ENCODE results near the gene SLC7A8.
A peak's percentile ranks its signal among the peaks of the same experiment; 100 is the strongest.

Gene SLC7A8

DNA sequence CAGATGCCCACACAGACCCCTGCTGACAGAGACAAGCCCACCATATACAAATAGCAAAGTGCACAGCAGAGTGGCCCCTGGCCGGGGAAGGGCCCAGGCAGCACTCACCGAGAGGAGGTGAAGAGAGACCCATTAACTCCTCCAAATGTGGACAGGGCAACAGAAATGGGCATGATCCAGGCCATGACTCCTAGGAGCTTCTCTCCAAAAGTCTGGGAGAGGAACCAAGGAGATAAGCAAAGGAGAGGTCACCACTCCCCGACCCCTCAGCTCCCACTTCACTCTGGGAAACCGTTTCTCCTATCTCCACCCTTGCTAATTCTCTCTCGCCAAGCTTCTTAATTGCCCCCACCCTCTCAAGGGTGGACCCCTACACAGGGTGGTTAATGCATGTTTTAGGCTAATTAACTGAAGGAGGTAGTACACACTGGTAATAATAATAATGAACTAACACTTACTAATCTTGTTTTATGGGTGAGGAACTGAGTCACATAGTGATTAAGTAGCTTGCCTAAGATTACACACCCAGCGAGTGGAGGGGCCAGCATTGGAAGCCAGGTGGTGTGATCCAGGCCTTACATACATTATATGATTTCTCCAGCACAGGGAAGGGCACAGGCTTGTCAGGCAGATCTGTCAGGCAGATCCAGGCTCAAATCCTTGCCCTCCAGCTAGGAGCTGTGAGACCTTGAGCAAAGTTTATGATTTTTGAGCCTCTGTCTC, 45.5 kb downstream of the SLC7A8 start:
- no peak for DNase-seq
- H3K27me3 Mint-ChIP-seq (ENCODE audit: low read depth, poor library complexity): no peaks in the 10 kb centered on the region
- H3K27ac Mint-ChIP-seq: no peak overlapping the region
- peaks cover 44% of the 10 kb centered on the region for H3K36me3 Mint-ChIP-seq (ENCODE audit: low read depth)
- H3K4me1 Mint-ChIP-seq: peaks cover 21% of the 10 kb centered on the region
- TF ChIP-seq, protein P1, sequence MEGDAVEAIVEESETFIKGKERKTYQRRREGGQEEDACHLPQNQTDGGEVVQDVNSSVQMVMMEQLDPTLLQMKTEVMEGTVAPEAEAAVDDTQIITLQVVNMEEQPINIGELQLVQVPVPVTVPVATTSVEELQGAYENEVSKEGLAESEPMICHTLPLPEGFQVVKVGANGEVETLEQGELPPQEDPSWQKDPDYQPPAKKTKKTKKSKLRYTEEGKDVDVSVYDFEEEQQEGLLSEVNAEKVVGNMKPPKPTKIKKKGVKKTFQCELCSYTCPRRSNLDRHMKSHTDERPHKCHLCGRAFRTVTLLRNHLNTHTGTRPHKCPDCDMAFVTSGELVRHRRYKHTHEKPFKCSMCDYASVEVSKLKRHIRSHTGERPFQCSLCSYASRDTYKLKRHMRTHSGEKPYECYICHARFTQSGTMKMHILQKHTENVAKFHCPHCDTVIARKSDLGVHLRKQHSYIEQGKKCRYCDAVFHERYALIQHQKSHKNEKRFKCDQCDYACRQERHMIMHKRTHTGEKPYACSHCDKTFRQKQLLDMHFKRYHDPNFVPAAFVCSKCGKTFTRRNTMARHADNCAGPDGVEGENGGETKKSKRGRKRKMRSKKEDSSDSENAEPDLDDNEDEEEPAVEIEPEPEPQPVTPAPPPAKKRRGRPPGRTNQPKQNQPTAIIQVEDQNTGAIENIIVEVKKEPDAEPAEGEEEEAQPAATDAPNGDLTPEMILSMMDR (IDR thresholded peaks at IDR 0.05): no peak
- no peaks in the 10 kb centered on the region for H3K9me3 Mint-ChIP-seq
- H3K4me3 Mint-ChIP-seq: no peak overlapping the region

DNA sequence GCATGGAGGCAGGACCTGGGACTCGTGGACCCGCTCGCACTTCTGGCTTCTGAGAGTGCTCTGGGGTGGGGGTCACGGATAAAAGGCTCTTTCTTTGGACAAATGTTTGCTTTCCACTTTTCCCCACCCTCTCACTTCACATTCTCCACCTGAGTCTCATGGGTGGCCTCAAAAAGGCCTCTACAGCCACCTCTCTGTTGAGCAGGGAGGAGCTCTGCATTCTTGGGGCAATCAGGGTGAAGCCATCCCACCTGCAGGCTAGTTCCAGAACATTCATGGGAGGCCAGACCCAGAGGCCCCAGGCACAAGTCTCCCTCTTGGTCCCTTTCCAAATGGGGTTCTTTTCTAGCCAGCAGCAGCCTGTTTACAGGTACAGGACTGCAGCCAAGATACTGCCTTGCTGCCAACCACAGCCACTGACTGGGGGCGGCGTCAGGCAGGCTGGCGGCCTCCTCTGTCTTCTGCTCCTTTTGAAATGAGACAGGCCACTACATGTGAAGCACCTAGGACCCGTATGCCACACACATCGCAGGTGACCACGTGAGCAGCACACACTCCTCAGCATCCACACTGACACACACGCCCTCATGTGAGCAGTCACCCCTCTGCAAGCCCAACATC, 46.2 kb downstream of the SLC7A8 start:
- no peak for DNase-seq
- Mint-ChIP-seq H3K27ac (peak overlapping the region; percentile 54), H3K4me3 (no peak overlapping the region), H3K4me1 (peaks cover 21% of the 10 kb centered on the region), H3K9me3 (no peaks in the 10 kb centered on the region), H3K27me3 (ENCODE audit: low read depth, poor library complexity) (no peaks in the 10 kb centered on the region), H3K36me3 (ENCODE audit: low read depth) (peaks cover 41% of the 10 kb centered on the region)
- TF ChIP-seq, protein P1 (IDR thresholded peaks at IDR 0.05): no peak

DNA sequence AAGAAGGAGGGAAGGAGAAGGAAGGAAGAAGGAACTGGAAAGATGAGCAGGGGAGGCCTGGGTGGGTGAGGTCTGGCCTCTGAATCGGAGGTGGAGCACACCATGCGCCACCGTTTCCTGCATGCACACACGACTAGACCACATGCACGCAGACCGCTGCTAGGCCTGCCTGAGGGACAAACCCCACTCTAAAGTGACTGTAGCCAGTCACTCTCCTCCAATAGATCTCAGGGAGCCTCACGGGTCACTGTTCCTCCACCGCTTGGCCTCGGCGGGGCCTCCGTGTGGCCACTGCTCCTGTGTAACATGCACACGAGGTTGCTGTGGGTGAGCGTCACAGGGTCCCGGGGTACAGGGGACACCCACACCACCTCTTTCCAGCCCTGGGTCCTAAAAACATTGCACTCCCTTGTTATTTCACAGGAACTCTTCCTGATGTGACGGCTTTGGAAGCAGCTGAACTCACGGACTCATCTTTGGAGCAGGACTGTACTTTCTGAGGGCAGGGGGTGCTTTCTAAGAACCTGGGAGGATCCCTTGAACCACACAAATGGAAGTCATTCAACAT, 46.8 kb downstream of the SLC7A8 start:
- Mint-ChIP-seq H3K27ac (peak overlapping the region; percentile 13), H3K9me3 (no peaks in the 10 kb centered on the region), H3K27me3 (ENCODE audit: low read depth, poor library complexity) (no peaks in the 10 kb centered on the region), H3K36me3 (ENCODE audit: low read depth) (peaks cover 35% of the 10 kb centered on the region), H3K4me1 (peaks cover 21% of the 10 kb centered on the region), H3K4me3 (no peak overlapping the region)
- TF ChIP-seq, protein P1 (IDR thresholded peaks at IDR 0.05): no peak
- DNase-seq: no peak

DNA sequence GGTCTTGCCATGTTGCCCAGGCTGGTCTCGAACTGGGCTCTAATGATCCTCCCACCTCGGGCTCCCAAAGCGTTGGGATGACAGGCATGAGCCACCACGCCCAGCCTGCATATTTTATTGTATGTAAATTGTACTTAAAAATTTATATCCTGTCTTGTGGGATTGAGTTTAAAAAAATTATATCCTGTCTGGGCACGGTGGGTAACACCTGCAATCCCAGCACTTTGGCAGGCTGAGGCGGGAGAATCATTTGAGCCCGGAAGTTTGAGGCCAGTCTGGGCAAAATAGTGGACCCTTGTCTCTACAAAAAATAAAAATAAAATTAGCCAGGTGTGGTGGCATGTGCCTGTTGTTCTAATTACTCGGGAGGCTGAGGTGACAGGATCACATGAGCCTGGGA, 50.5 kb downstream of the SLC7A8 start:
- no peak overlapping the region for H3K4me3 Mint-ChIP-seq
- no peak for DNase-seq
- no peaks in the 10 kb centered on the region for H3K9me3 Mint-ChIP-seq
- H3K27me3 Mint-ChIP-seq (ENCODE audit: low read depth, poor library complexity): no peaks in the 10 kb centered on the region
- no peak overlapping the region for H3K27ac Mint-ChIP-seq
- TF ChIP-seq, protein P1 (IDR thresholded peaks at IDR 0.05): no peak
- peaks cover 5% of the 10 kb centered on the region for H3K4me1 Mint-ChIP-seq
- peaks cover 38% of the 10 kb centered on the region for H3K36me3 Mint-ChIP-seq (ENCODE audit: low read depth)

DNA sequence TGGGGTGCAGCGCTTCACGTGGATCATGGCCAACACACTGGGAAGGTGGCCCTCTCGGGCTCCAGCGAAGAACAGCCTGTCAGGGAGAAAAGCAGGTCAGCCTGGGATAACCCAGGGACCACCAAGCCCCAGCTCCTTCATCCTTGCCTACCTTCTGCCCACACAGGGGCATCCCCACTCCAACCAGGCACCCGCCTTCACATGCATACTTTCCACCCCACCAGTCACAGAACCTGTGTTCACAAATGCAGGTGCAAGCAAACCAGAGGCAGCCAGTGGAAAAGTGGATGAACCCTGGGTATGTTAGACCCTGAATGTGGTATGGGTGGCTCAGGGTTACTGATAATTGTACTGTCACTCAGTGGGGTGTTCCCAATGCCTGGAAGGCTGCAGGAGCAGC, 52.0 kb downstream of the SLC7A8 start:
- Mint-ChIP-seq H3K36me3 (ENCODE audit: low read depth) (peaks cover 36% of the 10 kb centered on the region), H3K4me3 (no peak overlapping the region), H3K9me3 (no peaks in the 10 kb centered on the region), H3K27me3 (ENCODE audit: low read depth, poor library complexity) (no peaks in the 10 kb centered on the region), H3K4me1 (peaks cover 4% of the 10 kb centered on the region), H3K27ac (no peak overlapping the region)
- TF ChIP-seq, protein P1 (IDR thresholded peaks at IDR 0.05): no peak
- DNase-seq: no peak
